Activated T-cell treated with anti-CD3 and anti-CD28 coated beads, Interleukin-2, amount 50 U/mL, for 48 hours (primary cell): Measurements from ENCODE around the gene PARP16.
"Not testable (repeated sequence)": the region's sequence is repeated elsewhere in the genome, so short reads cannot be mapped to it uniquely, and the experiment has no call there.

Experiments
- DNase-seq, 2 experiments: peaks; one replicate each; pipeline ENCODE4 v3.0.0-alpha.2; 2020

Gene PARP16

GRCh38 chr15:65275104-65275727, 11.5 kb downstream of the PARP16 start:
- DNase-seq = no peak

- peak in 1 of 2 experiments; percentile 40 for DNase-seq
These were observed 15.7 kb downstream of the PARP16 start for GRCh38 chr15:65270811-65271545.

DNA sequence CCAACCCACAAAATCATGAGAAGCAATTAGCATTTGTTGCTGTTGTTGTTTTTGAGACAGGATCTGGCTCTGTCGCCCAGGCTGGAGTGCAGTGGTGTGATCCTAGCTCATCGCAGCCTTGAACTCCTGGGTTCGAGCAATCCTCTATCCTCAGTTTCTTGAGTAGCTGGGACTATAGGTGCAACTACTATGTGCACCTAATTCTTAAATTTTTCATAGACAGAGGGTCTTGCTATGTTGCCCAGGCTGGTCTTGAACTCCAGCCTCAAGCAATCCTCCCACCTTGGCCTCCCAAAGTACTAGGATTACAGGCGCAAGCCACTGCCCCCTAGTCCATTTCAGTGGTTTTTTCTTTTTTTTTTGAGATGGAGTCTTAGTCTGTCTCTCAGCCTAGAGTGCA, 18.3 kb downstream of the PARP16 start:
- DNase-seq = no peak

- no peak for DNase-seq
These were observed 20.2 kb downstream of the PARP16 start for GRCh38 chr15:65266469-65266868.

GRCh38 chr15:65264863-65265430, 21.7 kb downstream of the PARP16 start:
- no peak for DNase-seq

DNA sequence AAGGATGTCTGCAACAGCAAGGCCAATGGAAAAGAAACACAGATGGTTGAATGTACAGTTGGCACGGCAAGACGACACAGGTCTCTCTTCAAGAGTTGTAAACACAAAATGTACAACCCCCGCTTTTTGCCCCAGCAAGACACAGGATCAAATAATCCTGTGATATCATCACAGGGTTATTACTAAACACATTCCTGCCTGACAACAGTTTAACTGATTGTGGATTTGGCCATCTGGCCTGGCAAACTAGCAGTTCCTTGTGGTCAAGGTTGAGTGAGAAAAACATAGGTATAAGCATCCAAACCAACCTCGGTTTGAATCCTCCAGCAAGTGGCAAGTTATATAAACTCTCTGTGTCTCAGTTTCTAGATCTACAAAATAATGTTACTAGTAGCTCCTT, 23.4 kb downstream of the PARP16 start:
- DNase-seq = no peak

DNA sequence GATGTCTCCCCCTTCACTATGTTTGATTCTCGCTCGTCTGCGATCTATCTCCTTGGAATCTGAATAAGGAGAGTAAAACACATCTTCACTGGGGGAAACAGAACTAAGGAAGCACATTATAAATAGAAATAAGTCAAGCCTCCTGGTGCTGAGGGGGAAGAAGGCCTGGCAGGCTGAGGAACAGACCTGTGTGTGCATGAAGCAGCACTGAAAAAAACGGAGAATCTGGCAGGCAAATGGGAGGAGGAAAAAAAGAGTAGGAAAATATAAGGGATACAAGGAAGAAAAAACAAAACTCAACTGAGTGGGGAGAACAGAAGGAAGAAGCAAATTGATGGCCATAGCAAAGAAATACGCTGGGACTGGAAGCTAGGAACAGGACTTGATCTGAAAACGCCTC, 25.7 kb downstream of the PARP16 start:
- DNase-seq = no peak

DNA sequence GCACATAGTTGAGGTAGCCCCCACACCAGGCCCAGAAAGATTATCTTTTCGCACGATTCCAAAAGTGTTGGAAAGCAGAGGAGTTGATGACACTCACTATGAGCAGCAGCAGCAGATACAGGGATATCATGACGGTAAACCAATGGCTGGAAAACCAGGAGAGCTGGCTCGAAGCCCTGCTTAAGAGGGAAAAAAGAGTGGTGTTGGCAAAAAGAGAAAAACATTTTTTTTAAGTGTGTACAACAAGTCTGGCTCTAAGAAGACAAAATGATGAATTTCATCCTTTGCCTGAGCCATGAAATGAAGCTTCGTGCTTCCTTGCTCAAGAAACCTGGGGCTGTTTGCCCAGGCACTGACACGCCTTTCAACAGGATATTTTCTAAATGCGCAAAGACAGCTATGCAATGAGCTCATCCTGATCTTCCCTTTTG, 27.3 kb downstream of the PARP16 start:
- DNase-seq = no peak

DNA sequence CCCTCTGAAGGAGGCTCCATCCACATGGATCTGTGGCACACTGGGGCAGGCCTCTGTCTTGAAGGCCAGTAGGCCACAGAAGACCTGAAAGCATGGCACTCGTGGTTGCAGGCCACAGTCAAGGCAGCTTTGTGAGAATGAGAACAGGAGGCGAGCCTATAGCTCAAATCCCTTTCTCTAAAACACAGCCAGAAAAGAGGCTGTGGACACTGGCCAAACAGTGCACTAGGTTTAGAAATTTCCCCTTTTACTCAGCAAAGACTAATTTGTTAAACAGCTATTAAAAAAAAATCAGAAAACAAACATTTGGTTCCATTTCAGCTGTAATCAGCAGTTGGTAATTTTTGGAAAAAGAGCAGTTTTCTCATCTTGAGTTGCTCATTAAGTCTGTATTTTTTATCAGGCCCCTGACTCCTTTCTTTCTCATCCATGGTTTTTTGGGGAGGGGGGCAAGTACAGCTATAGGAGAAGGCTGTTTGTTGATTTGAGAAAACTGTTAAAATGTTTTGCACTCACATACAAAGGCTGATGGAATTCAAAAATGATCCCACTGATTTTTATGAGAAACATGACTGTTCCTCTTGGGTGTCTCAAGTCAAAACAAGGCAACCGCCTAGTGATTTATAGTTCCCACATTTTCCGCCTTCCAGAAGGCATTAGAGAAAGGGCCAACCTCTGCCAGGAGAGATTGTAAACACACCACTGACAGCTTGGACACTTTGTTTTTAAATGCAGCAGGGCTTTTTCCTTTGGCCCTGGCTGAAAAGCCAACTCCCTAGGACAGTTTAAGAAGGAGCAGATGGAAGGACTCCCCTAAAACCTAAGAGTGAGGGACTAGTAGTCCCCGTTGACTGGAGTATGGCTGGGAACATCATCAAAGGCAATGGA, 28.1 kb downstream of the PARP16 start:
- DNase-seq = no peak

DNA sequence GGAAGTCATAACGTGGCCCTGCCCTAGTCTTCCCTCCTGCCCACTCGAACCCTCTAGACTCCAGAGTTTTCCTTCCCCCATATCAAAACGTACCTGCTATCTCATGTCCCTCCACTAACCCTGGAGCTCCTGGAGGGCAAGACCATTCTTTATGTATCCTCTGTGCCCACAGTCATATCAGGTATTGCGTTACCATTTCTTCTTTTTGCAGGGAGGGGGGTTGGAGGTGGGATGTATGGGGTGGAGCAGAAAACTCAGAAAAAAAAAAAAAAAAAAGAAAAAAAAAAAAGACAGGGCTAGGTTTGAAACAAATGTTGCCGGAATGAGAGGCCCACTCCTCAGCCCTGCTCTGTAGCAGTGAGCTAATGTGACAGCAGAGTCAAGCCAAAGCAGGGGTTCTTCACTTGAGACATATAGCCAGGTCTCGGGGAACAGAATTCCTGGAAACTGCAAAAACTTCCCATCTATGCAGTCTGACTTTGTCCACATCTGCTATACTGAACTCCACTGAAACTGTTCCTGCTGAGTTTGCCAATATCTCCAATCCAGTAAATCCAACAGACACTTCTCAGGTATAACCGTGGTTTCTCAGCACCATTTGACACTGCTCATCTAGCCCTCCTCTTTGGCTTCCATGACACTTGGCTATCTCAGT, 31.1 kb downstream of the PARP16 start:
- no peak for DNase-seq

- DNase-seq = no peak
These were observed 31.9 kb downstream of the PARP16 start for GRCh38 chr15:65254758-65255157.

DNA sequence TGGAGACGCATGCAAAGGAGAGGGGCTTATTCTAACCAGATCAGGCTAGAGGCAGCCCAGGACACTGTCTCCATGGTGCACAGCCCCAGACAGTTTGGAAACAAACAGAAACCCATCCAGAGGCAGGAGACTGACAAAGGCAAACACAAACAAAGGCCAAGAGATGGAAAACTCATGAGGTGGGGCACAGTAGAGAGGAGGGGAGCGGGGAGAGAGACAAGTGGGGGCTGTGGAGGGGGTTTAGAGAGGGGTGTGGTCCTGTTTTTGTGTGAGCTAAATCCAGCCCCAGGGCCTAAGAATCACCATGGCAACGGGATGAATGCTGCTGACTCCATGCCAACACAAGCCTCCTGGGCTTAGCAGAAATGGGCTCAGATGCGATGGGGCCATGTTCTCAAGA, 32.3 kb downstream of the PARP16 start:
- DNase-seq = no peak

- peak; percentile 76 to 81 for DNase-seq
These were observed 37.0 kb downstream of the PARP16 start for GRCh38 chr15:65249641-65250040.

DNA sequence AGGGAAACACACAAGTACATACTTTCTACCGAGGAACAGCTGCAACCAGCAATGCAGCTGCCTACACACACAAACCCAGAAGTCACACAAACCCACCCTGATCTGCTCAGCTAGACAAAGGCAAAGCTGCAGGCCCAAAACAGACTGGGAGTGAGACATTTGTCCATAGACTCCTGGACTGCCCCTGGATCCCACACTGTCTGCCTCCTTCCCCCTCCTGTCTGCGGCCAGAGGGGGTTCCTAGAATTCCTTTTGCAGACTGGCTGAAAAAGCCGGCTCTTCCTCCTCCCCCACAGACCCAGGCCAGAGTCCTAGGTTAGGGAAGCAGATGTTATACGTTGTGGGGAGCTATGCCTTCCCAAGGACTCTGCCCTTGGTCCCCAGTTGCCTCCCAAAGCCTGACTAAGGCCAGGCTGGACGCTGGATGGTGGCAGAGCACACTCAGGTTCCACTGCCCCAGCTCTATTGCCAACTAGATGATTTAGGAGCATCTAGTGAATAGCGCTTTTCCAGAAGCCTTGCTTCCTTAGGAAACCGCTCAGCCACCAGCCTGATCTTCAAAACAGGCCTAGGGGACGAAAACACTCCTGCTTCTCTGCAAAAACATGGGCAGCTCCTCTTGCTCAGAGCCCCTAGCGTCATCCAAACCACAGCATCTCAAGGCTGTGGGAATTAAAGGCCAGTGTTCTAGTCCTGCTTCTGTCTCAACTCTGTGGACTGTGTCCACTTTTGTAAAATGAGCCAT, 38.0 kb downstream of the PARP16 start:
- no peak for DNase-seq

GRCh38 chr15:65246939-65247338, 39.7 kb downstream of the PARP16 start:
- DNase-seq = no peak

DNA sequence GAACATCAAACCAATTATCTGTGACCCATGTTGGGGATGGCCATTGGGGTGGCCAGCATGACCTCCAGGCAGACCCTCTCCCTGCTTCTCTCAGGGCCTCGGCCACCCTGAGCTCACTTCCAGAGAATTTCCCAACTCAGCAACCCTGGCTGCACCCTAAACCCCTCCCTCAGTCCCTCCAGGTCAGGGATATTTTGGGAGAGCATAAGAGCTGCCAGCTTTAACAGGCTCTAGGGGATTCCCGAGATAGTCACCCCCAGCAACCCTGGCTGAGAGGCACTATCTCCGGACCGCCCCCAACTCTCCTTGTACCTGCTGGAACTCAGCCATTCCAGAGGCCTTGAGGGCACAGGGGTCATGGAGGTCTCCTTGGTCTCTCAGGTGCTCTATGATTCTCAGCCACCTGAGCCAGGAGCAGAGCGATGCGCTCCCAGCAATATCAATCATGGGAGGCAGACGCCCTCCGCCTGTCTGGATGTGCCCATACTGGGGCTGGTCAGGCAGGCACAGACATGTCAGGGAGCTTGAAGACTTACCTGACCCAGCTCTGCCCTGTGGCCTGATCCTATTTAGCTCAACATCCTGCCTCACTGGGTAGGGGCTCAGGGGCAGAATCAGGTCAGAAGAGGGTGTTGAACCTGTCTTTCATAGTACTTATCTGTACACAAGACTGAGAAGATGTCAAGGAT, 40.5 kb downstream of the PARP16 start:
- no peak for DNase-seq

- no peak for DNase-seq
These were observed 41.4 kb downstream of the PARP16 start for GRCh38 chr15:65245096-65245856.

- DNase-seq = no peak
These were observed 42.0 kb downstream of the PARP16 start for GRCh38 chr15:65244638-65245037.

DNA sequence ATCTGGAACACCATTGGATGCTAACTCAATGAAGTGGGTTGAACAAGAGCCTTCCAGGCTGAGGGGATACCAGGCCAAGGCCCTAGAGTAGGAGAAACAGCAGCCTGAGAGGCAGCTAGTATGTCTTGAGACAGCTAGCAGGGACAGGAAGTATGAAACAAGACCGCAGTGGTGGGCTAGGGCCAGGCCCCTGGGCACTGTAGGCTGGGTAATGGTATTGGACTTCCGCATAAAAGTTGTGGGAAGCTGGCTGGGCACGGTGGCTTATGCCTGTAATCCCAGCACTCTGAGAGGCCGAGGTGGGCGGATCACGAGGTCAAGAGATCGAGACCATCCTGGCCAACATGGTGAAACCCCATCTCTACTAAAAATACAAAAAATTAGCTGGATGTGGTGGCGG, 50.2 kb downstream of the PARP16 start:
- DNase-seq = not testable (repeated sequence)

DNA sequence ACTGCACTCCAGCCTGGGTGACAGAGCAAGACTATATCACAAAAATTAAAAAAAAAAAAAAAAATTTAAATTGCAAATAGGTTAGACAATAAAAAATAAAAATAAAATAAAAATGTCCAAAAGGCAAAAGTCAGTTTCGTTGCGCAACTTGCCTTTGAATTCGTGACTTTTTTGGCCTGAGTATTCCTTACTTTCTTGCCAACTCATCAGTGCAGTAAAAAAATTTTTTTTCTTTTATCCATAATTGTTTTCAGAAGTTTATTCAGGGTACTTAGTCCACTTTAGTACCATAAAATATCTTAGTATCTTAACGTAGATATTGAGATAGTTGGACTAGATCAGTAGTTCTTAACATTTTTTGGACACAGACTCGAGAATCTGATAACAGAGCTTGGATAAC, 53.0 kb downstream of the PARP16 start:
- no peak for DNase-seq

DNA sequence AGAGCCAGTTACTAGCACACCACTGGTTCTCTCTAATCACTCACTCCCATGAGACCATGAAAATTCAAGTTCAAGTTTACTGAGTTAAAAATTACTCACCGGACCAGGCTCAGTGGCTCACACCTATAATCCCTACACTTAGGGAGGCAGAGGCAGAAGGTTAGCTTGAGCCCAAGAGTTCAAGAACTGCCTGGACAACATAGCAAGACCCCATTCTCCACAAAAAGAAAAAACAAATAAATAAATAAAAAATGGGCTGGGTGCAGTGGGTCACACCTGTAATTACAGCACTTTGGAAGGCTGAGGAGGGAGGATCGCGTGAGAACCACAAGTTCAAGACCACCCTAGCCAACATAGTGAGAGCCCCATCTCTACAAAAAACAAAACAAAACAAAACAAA, 54.2 kb downstream of the PARP16 start:
- no peak for DNase-seq
